Epithelial cell of proximal tubule (primary cell): ENCODE data around the gene INAFM2. TPM values are rescaled to one million over a fixed set of nuclear protein-coding genes. Genes with fewer than 3 reads are reported as not detected.

Source experiments
- DNase-seq: peaks from one replicate; pipeline ENCODE4 v3.0.0-alpha.2; 2011; ENCODE audit warnings: low read depth
- H3K4me3 ChIP-seq: 2 replicates; pipeline ENCODE4 v1.5.1; 2011; ENCODE audit warnings: low read depth, mild to moderate bottlenecking, low read length
- total RNA-seq: library from RNA; depleted of rRNA; stranded (reverse); fragments of >200 nt; gene quantifications from 2 replicates; pipeline ENCODE4 v1.2.3, GENCODE V29; 2015
- TF ChIP-seq, protein P1 (sequence below): conservative IDR thresholded peaks from 2 replicates; pipeline ENCODE4 v1.5.1; 2012; ENCODE audit warnings: low read depth, mild to moderate bottlenecking, low read length

INAFM2 gene
- total RNA-seq, 1 donor from 2014 or later, result 15.3 TPM

DNA sequence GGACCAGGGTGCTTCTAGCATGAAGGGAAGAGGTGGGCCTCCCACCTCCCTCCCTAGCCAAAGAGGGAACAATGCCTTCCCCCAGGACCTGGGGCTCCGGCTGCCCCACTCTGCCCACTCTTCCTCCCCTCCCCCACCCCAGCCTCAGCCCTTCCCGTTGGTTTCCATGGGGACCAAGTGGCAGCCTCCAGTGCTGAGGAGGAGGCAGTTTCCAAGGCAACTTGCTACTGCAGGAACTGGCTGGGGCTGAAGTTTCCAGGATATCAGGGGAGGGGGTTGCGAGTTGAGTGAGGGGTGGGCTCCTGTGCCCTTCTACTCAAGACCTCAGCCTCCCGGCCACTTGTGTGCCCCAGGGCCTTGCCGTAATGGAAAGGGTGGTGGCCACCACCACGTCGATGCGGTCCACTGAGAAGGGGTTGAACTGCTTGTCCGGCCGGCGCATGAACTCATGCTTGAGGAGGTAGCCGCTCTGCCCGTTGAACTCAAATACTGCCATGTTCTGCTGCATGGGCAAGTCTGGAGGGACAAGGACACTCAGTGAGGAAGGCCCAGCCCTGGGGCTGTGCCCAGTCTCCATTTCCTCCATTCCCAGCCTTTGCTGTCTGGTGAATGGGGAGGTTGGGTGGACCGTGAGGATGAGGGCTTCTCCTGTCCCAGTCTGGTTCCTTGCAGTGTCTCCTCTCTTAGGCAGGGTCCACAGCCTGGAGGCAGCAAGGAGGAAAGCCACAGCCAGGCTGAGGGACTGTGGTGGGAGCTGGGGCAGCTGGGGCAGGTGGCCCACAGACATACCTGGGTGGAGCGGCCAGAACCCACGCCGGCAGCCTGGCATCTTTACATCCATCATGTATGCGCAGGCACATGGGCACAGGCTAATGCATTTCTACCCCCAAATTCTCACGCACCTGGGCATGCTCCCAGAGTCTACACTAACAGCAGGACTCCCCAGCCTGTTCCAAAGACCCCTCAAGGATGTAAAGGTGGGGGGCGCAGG, 29.3 kb upstream of the INAFM2 start:
- no peak overlapping the region for H3K4me3 ChIP-seq
- DNase-seq, result no peak
- TF ChIP-seq, protein P1, sequence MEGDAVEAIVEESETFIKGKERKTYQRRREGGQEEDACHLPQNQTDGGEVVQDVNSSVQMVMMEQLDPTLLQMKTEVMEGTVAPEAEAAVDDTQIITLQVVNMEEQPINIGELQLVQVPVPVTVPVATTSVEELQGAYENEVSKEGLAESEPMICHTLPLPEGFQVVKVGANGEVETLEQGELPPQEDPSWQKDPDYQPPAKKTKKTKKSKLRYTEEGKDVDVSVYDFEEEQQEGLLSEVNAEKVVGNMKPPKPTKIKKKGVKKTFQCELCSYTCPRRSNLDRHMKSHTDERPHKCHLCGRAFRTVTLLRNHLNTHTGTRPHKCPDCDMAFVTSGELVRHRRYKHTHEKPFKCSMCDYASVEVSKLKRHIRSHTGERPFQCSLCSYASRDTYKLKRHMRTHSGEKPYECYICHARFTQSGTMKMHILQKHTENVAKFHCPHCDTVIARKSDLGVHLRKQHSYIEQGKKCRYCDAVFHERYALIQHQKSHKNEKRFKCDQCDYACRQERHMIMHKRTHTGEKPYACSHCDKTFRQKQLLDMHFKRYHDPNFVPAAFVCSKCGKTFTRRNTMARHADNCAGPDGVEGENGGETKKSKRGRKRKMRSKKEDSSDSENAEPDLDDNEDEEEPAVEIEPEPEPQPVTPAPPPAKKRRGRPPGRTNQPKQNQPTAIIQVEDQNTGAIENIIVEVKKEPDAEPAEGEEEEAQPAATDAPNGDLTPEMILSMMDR, result no peak

DNA sequence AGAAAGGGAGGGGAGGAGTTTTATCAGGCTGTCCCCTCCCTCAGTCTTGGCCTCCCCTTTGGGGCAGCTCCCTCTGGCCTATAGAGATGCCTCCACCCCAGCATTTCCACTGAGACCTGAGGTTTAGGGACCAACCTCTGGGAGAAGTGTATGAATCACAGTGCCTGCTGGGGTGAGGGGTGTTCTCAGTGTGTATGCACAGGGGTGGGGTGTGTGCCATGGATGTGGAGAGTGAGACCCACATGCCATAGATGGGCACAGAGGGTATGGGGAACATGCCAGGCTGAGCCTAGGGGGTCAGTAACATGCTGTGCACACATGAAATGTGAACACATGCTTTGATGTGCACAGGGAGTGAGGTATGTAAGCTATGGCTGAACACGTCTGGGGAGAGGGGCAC, 28.2 kb upstream of the INAFM2 start:
- no peak overlapping the region for H3K4me3 ChIP-seq
- no peak for DNase-seq
- TF ChIP-seq, protein P1, result no peak

DNA sequence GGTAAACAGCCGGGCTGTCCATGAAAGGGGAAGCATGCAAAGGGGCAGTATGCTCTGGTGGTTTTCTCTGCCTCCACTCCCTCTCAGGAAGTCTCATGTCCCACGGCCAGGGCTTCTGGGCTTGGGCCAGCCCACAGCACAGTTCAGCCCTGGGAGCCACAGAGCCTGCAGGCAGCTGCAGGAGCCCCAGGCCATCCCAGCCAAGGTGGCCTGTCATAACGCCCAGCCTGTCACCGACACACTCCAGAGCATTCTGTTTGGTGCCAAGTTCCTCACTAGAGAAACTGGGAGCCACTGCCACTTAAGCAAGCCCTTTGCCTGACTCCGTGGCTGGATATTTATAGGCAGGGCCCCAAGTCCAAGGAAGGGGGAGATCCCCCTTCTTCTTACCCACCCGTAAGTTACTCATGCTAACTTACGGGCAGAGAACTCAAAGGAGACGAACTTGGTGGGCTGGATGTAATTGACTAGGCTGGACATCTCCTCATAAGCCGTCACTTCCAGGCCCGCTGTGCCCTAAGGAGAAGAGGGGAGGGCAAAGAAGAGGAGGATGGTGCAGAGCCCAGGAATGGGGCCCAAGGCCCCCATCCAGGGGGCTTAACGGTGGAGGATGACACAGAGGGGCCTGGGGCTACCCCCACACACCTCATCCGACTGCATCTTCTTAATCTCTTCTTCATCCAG, 27.5 kb upstream of the INAFM2 start:
- TF ChIP-seq, protein P1, result no peak
- DNase-seq, result no peak

DNA sequence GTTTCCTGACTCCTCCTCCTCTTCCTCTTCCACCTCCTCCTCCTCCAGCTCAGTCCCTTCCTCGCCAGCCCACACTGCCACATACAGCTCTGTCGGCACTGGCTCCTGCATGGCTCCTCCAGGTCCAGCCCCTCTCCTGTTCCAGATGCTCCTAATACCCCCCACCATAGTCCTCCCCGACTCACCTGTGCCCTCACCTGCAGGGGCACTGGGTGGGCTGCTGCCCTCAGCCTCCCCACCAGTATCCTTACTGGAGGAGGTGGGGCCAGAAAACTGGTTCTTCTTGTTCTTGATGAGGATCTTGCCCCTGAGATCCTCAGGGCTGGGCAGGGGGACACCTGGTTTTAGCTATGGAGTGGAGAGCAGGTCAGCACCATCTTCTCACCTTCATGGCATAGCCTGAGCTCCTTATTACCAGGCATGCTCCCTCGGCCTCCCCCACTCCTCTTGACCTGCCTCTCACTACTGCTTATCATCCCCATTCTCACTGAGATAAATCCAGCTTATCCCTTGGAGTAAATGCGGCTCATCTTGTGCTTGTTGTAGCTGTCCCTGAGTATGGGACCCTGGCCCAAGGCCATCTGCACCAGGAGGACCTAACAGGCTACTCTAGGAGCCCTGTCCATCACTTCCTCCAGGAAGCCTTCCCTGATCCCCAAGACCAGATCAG, 26.8 kb upstream of the INAFM2 start:
- TF ChIP-seq, protein P1, result no peak
- no peak for DNase-seq
- H3K4me3 ChIP-seq, result no peak overlapping the region

More for the DNA sequence above, 27.5 kb upstream of the INAFM2 start:
- no peak overlapping the region for H3K4me3 ChIP-seq

DNA sequence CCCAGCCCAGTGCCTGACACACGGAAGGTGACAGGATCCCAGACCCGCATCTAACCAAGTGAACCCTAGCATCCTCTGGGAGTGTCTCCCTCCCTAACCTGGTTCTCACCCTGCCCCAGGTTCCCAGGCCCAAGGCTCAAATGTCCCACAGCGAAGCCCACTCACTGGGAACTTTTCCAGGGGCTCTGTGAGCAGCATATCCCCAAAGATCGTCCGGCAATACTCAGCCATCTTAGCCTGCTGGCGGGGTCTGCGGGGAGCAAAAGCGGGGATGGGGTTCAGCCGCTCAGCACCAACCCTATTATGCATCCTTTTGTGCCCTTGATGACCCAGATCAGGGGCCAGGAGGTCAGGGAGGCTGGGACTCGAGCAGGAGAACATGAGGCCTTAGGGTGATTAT, 26.1 kb upstream of the INAFM2 start:
- H3K4me3 ChIP-seq, result no peak overlapping the region
- DNase-seq, result no peak
- TF ChIP-seq, protein P1, result no peak

DNA sequence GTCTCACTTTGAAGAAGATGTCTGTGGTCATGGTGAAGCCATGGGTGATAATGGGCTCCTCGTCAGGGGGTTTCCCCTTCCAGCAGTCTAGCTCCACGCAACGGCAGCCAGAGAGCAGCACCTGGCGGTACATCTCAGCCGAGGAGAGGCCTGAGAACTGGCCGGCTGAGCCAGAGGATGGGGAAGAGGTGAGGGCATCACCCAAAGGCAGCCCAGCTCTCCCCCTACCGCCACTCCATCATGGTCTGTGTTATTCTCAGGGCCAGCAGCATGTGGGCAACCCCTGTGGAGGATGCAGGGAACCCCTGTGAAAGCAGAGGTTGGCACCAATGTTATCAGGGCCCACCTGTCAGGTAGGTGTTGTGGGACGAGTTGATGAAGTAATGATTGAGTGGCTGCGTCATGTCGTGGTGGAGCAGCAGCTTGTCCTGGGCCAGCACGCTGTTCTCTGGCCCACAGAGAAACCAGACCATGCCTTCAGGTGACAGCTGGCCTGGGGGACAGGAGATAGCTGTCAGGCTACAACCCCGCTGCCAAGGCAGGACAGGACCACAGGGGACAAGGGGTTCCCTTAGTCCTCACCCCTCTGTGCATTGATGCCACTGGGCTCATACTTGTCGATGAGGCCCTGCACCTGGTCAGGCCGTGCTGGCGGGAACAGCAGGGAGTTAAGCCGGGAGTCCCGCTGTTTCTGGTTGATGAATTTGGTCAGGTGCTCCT, 25.1 kb upstream of the INAFM2 start:
- no peak for DNase-seq
- TF ChIP-seq, protein P1, result no peak
- no peak overlapping the region for H3K4me3 ChIP-seq
